ENCODE data around the gene WBP1.

WBP1 gene

DNA sequence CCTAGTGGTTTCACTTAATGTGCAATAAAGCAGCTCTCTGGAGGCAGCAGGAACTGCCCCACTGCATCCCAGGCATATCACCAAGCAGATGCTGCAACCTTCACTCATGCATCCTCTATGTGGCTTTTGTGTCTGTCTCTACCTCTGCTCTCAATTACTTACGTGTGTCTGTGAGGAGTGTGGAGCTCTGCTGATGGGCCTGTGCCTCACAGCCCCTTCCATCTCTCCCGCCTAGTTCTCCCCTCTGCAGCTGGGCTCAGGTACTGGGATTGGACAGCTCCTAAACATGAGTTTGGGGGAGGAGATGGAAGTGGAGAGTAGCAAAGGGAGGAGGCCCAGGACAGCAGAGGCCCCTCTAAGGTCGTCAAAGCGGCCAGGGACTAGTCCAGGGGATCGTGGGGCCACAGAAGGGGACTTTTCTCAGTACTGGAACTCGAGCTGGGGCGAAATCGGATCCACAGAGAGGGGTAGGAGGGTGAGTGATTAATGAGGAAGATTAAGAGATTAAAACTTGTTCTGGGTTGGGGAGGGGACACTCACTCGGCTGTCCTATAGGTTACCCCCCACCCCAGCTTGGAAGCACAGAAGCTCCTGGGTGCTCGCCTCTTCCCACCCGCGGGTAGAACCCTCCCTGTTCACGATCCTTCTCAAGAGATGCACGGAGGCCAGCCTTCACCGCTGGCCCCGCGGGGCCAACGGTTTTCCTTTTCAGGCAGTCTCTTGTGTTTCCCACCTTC lies 43.3 kb downstream of the WBP1 start:
- Histone ChIP-seq H3K4me3 (ENCODE audit: low read depth, low read length) (no peak overlapping the region; the same call in 1 of the 2 replicates), H3K27ac (ENCODE audit: low read depth, low read length) (no peak overlapping the region), H3K4me1 (ENCODE audit: control insufficient read depth, insufficient read depth, low read length) (peaks cover 11% of the 10 kb centered on the region; the same call in 1 of the 2 replicates), H3K9ac (ENCODE audit: low read depth, low read length) (no peak overlapping the region), H3K36me3 (ENCODE audit: control insufficient read depth, insufficient read depth, low read length) (peaks cover 10% of the 10 kb centered on the region; the same call in 1 of the 2 replicates), H3K9me3 (ENCODE audit: control insufficient read depth, insufficient read depth, low read length) (no peaks in the 10 kb centered on the region), H3K27me3 (ENCODE audit: control insufficient read depth, insufficient read depth, low read length) (peaks cover 93% of the 10 kb centered on the region)

DNA sequence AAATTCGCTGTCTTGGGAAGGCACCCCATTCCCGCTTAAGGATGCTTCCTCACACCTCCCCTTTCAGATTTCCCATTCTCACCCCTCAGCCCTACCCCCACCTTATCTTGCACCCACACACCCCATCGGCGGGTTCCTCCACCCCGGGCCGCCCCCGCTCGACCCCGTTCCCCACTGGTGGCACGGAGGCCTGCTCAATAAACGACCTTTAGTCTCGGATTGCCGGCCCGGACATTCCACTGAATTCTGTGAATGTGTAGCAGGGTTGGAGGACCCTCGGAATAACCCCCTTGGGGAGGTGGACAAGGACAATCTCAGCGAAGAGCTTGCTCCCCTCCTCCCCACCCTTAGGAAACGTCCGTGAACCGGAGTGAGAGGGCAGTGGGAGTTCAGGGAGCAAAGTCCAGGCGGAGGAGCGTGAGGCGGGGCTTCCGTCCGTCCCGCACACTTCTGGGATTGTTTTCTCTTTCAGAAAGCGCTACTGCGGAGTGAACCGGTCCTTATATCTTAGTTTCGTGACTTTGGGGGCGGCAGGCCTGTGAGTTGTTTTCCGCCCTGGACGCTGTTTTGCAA lies 44.0 kb downstream of the WBP1 start:
- no peak overlapping the region for H3K9ac ChIP-seq (ENCODE audit: low read depth, low read length)

DNA sequence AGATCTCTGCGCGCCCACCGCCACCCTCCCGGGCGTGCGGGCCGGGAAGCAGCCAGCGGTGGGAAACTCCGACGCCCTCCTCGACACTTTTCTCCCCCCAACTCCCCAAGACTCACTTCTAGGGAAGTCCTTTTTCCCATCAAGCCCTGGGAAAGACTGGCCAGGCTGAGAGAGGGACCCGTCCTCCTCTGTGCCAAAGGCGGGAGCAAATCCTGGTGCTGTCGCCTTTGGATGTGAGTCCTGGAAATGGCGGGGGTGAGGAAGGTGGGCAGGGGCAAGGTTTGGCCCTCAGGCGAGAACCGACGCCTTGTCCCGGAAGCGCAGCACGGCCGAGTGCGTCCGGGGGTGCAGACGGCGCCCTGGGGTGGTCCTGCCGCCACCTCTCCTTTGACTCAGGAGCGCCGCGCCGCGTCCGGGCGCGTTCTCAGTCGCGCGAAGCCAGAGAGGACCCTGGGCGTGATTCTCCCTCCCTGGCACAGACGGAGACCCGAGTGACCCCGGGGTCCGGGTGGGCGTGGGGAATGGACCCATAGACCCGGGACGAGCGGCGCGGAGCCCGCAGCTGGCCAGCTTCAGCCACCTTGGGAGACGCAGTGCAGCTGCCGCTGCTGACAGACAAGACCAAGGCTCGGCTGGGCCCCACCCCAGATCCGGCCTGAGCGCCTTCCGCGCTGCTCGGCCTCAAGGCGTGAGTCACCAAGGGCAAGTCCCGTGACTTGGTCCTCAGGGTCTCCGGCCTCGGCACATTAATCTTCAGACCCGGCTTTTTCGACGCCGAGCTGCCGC lies 44.7 kb downstream of the WBP1 start:
- Histone ChIP-seq H3K27ac (ENCODE audit: low read depth, low read length) (no peak overlapping the region), H3K27me3 (ENCODE audit: control insufficient read depth, insufficient read depth, low read length) (peaks cover 79% of the 10 kb centered on the region), H3K9ac (ENCODE audit: low read depth, low read length) (no peak overlapping the region)

More for the DNA sequence above, 44.0 kb downstream of the WBP1 start:
- H3K4me3 ChIP-seq (ENCODE audit: low read depth, low read length): peak overlapping the region; percentile 60
- peaks cover 17% of the 10 kb centered on the region for H3K4me1 ChIP-seq (ENCODE audit: control insufficient read depth, insufficient read depth, low read length)
- H3K27me3 ChIP-seq (ENCODE audit: control insufficient read depth, insufficient read depth, low read length): peaks cover 85% of the 10 kb centered on the region
- peaks cover 10% of the 10 kb centered on the region; the same call in 1 of the 2 replicates for H3K36me3 ChIP-seq (ENCODE audit: control insufficient read depth, insufficient read depth, low read length)
- H3K9me3 ChIP-seq (ENCODE audit: control insufficient read depth, insufficient read depth, low read length): no peaks in the 10 kb centered on the region
- no peak overlapping the region for H3K27ac ChIP-seq (ENCODE audit: low read depth, low read length)

DNA sequence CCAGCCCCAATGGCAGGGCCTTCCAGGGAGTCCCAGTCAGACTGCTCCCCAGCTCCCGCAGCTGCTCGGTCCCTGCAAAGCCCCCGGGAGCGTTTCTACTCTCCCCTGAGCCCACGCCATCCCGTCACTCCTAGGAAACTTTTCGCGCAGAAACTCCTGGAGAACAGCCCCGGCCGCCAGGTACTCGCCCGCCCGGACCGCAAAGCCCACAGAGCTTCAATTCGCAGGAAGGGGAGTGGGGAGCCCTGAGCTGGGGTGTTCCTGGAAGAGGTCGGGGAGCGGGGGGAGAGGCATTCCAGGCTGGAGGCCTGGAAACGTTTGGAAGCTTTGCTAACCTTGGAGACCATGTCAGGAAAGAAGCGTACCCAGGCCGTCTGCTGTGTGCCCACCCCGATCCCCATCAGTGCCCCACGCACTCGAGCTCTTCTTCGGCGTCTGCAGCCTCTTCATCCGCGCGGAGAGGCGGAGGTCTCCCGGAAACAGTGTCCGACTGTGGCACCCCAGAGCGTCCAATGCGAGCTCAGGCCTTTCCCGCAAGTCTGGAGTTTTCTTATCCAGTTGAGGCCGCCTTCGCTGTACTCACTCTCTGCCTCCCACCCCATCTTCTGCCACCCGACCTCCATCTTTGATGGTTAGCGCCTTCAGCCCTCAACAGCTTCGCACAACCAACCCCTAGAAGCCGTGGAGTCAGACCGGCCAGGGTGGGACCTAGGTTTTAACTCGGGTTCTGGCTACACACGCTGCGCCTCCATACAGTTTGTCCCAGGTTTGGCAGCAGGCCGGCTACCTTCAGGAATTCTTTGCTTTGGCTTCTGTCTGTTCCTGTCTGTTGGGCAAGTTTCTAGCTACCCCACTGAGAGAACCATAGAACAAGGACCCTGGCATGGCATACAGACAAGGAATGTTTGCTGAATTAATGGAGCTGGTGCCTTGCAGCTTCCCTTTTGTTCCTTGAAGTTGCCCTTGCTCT lies 45.6 kb downstream of the WBP1 start:
- Histone ChIP-seq H3K36me3 (ENCODE audit: control insufficient read depth, insufficient read depth, low read length) (peaks cover 10% of the 10 kb centered on the region; the same call in 1 of the 2 replicates), H3K9me3 (ENCODE audit: control insufficient read depth, insufficient read depth, low read length) (no peaks in the 10 kb centered on the region), H3K9ac (ENCODE audit: low read depth, low read length) (no peak overlapping the region), H3K27me3 (ENCODE audit: control insufficient read depth, insufficient read depth, low read length) (peaks cover 74% of the 10 kb centered on the region), H3K4me1 (ENCODE audit: control insufficient read depth, insufficient read depth, low read length) (peaks cover 19% of the 10 kb centered on the region; the same call in 1 of the 2 replicates), H3K4me3 (ENCODE audit: low read depth, low read length) (peak overlapping the region; percentile 60), H3K27ac (ENCODE audit: low read depth, low read length) (no peak overlapping the region)

More for the DNA sequence above, 44.7 kb downstream of the WBP1 start:
- Histone ChIP-seq H3K36me3 (ENCODE audit: control insufficient read depth, insufficient read depth, low read length) (peaks cover 10% of the 10 kb centered on the region; the same call in 1 of the 2 replicates), H3K4me1 (ENCODE audit: control insufficient read depth, insufficient read depth, low read length) (peaks cover 13% of the 10 kb centered on the region; the same call in 1 of the 2 replicates), H3K9me3 (ENCODE audit: control insufficient read depth, insufficient read depth, low read length) (no peaks in the 10 kb centered on the region), H3K4me3 (ENCODE audit: low read depth, low read length) (peak overlapping the region; percentile 60)

DNA sequence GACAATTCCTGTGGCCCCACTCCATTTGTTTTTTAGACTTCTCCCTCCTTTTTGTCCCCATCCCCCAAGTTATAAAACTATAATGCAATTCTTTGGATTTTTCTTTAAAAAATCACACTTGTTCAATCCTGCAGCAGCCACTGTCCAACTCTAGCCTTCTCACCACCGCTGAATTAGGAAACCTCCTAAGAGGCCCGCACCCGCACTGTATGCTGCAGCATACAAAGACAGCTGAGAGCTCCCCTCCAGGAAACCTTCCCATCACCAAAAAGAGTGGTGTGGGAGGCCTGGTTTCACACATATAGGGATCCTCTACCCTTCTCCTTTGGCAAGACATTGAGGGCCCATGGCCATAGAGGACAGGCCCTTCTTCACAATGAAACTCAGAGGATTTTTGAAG lies 46.4 kb downstream of the WBP1 start:
- H3K36me3 ChIP-seq (ENCODE audit: control insufficient read depth, insufficient read depth, low read length): peaks cover 10% of the 10 kb centered on the region; the same call in 1 of the 2 replicates
- H3K27me3 ChIP-seq (ENCODE audit: control insufficient read depth, insufficient read depth, low read length): peaks cover 74% of the 10 kb centered on the region
- H3K9ac ChIP-seq (ENCODE audit: low read depth, low read length): no peak overlapping the region
- H3K9me3 ChIP-seq (ENCODE audit: control insufficient read depth, insufficient read depth, low read length): no peaks in the 10 kb centered on the region
- H3K4me1 ChIP-seq (ENCODE audit: control insufficient read depth, insufficient read depth, low read length): peaks cover 19% of the 10 kb centered on the region; the same call in 1 of the 2 replicates
- H3K27ac ChIP-seq (ENCODE audit: low read depth, low read length): no peak overlapping the region
- no peak overlapping the region for H3K4me3 ChIP-seq (ENCODE audit: low read depth, low read length)

DNA sequence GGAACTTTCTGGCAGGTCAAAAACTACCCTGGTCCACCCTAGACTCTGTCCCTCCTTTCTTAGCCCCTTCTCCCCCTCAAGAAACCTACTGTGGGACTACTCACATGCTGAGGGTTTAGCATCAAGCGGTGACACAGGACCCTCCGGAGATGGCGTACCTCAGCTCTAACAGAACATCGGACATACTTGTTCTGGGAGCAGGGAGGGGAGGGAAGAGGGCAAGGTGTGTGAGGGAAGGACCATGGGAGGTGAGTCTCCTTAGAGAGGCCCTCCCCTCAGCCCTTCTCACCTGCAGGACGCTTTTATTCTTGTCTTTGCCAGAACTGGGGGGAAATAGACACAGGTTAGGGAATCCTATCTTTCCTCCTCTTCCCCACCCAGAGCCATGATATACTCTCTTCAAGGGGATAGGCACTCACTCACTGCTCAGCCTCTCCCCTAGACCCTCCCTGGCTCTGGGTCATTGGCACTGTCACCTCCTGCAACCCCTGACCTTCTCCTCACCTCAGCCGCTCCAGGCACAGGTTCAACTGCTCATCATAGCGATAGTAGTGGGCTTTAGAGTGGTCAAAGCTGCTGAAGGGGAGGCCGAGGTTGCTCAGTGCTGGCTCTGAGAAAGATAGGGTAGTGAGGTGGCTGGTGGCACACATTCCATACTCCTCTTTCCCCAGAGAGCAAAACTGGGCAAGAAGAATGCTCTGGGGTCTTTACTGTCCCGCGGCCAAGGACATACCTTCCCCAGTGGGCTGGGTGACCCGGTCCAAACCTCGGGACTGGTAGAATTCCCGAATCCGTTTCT lies 47.4 kb downstream of the WBP1 start:
- Histone ChIP-seq H3K27me3 (ENCODE audit: control insufficient read depth, insufficient read depth, low read length) (peaks cover 74% of the 10 kb centered on the region), H3K9me3 (ENCODE audit: control insufficient read depth, insufficient read depth, low read length) (no peaks in the 10 kb centered on the region), H3K27ac (ENCODE audit: low read depth, low read length) (no peak overlapping the region), H3K4me3 (ENCODE audit: low read depth, low read length) (no peak overlapping the region), H3K9ac (ENCODE audit: low read depth, low read length) (no peak overlapping the region), H3K36me3 (ENCODE audit: control insufficient read depth, insufficient read depth, low read length) (peaks cover 10% of the 10 kb centered on the region; the same call in 1 of the 2 replicates), H3K4me1 (ENCODE audit: control insufficient read depth, insufficient read depth, low read length) (peaks cover 12% of the 10 kb centered on the region; the same call in 1 of the 2 replicates)

DNA sequence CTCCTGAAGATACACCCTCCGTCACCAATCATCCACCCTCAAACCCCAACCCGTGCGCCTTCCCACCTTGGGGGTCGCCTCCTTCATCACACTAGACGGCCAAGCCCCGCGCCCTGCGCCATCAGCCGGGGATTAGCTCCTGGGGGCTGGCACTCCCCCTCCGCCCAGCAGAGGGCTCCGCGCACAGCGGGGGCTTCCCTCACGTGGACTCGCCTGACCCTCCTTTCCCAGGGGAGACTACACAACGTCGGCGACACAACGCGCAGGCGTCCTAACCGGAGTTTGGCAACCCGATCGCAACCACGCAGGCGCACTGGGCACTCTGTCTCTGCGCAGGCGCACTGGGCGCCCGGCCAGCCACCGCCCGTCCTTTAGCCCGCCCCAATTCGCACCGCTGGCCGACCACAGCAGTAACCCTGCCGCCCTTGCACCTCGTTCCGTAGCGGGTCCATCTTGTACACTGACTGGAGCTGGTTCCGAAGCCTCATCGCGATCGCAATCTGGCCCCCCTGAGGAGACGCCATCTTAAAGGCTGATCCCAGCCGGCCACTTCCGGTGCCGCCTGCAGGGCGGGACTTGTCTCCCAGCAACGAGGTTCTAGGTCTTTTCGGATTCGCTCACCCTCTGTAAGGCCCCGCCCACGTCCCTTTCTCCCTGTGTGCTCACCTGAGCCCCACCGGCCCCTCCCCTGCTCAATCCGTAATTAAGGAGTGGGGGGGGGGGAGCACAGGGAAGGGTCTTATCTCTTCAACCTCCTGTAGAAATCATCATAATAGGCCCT lies 49.1 kb downstream of the WBP1 start, which contains the start of gene PCGF1:
Gene PCGF1, minus strand, starts transcription at position 551 of the 781 bp plus-strand sequence. Its CDS starts 27 bp downstream, at position 524.
- H3K9ac ChIP-seq (ENCODE audit: low read depth, low read length): peak within 1 kb of the TSS; percentile 93
- H3K4me1 ChIP-seq (ENCODE audit: control insufficient read depth, insufficient read depth, low read length): peaks cover 12% of the 10 kb centered on the region; the same call in 1 of the 2 replicates
- H3K27ac ChIP-seq (ENCODE audit: low read depth, low read length): peak within 1 kb of the TSS; percentile 100
- H3K27me3 ChIP-seq (ENCODE audit: control insufficient read depth, insufficient read depth, low read length): peaks cover 74% of the 10 kb centered on the region
- no peaks in the 10 kb centered on the region for H3K9me3 ChIP-seq (ENCODE audit: control insufficient read depth, insufficient read depth, low read length)
- peak within 1 kb of the TSS; percentile 93 for H3K4me3 ChIP-seq (ENCODE audit: low read depth, low read length)
- peaks cover 10% of the 10 kb centered on the region; the same call in 1 of the 2 replicates for H3K36me3 ChIP-seq (ENCODE audit: control insufficient read depth, insufficient read depth, low read length)

DNA sequence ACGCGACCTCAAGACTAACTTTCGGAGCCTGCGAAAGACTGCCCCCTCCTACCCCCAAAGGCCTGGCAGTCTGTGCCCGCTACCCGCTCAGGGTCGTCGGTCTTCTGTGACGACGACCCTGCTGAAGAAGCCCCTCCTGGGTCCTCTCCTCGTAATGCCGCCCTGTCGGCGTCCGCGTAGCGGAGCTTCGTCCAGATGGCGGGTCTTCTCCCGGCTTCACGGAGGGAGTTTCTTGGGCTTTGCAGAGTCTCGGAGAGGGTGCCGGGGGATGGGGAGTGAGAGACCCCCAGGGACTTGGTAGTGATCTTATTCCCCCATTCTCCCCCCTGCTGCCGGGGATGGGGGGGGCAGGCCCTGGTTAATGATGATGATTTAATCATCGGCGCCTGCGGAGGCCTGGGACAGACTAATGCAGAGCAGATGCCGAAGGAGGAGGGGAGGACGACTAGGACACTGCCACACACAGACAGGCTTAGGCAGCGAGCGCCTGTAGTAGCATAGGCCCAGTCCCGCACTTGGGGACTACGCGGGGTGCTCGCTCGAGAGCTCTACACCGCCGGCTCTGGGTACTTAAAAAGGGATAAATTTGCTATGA lies 49.8 kb downstream of the WBP1 start:
- Histone ChIP-seq H3K36me3 (ENCODE audit: control insufficient read depth, insufficient read depth, low read length) (peaks cover 10% of the 10 kb centered on the region; the same call in 1 of the 2 replicates), H3K9me3 (ENCODE audit: control insufficient read depth, insufficient read depth, low read length) (no peaks in the 10 kb centered on the region), H3K27ac (ENCODE audit: low read depth, low read length) (peak overlapping the region; percentile 100), H3K27me3 (ENCODE audit: control insufficient read depth, insufficient read depth, low read length) (peaks cover 74% of the 10 kb centered on the region), H3K4me1 (ENCODE audit: control insufficient read depth, insufficient read depth, low read length) (peaks cover 12% of the 10 kb centered on the region; the same call in 1 of the 2 replicates), H3K9ac (ENCODE audit: low read depth, low read length) (peak overlapping the region; percentile 93), H3K4me3 (ENCODE audit: low read depth, low read length) (peak overlapping the region; percentile 93)

DNA sequence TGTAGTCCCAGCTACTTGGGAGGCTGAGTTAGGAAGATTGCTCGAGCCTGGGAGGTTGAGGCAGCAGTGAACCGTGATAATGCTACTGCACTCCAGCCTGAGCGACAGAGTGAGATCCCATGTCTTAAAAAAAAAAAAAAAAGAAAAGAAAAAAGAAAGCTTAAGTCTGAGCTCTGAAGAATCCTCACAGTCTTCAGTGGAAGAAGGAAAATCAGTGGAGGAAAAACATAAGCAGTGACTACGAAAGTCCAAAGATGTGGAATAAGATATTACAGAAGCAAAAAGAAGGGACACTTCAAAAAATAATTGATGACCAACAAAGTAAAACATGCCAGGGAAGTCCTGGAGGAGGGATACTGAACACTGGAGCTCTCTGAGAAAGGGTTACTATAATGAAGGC lies 52.0 kb downstream of the WBP1 start:
- Histone ChIP-seq H3K9me3 (ENCODE audit: control insufficient read depth, insufficient read depth, low read length) (no peaks in the 10 kb centered on the region), H3K9ac (ENCODE audit: low read depth, low read length) (no peak overlapping the region), H3K36me3 (ENCODE audit: control insufficient read depth, insufficient read depth, low read length) (peaks cover 4% of the 10 kb centered on the region; the same call in 1 of the 2 replicates), H3K4me3 (ENCODE audit: low read depth, low read length) (no peak overlapping the region), H3K27ac (ENCODE audit: low read depth, low read length) (no peak overlapping the region), H3K4me1 (ENCODE audit: control insufficient read depth, insufficient read depth, low read length) (peaks cover 19% of the 10 kb centered on the region), H3K27me3 (ENCODE audit: control insufficient read depth, insufficient read depth, low read length) (peaks cover 74% of the 10 kb centered on the region)
